RWPE2 (cell line): ENCODE measurements around the gene GNAQ.

Experiments
- ATAC-seq: fragments of 200-7000 bp; cut with Tn5 transposase; 3 replicates; pipeline ENCODE4 v1.9.1; 2021; ENCODE audit warnings: low read depth
- DNase-seq: peaks from one replicate; pipeline ENCODE4 v3.0.0-alpha.2; 2020; ENCODE audit warnings: low spot score
- H3K27ac ChIP-seq: fragments of 450-650 bp; 2 replicates; pipeline ENCODE4 v1.5.1; 2017; ENCODE audit warnings: mild to moderate bottlenecking; ENCODE audit not compliant: poor library complexity, severe bottlenecking
- H3K27me3 ChIP-seq: fragments of 250-450 bp; sonication (Bioruptor Pico); 2 replicates; pipeline ENCODE4 v1.5.1; 2021; ENCODE audit warnings: mild to moderate bottlenecking, moderate library complexity; ENCODE audit not compliant: insufficient read depth, poor library complexity, severe bottlenecking
- H3K36me3 ChIP-seq: fragments of 250-450 bp; sonication (Bioruptor Pico); 2 replicates; pipeline ENCODE4 v1.5.1; 2020; ENCODE audit warnings: low read depth, mild to moderate bottlenecking, moderate library complexity
- H3K4me1 ChIP-seq: fragments of 250-450 bp; sonication (Bioruptor Pico); 2 replicates; pipeline ENCODE4 v1.5.1; 2021; ENCODE audit warnings: mild to moderate bottlenecking, moderate library complexity; ENCODE audit not compliant: insufficient read depth, poor library complexity, severe bottlenecking
- H3K4me3 ChIP-seq: fragments of 250-450 bp; sonication (Bioruptor Pico); 2 replicates; pipeline ENCODE4 v1.5.1; 2021; ENCODE audit warnings: mild to moderate bottlenecking, moderate library complexity; ENCODE audit not compliant: severe bottlenecking
- H3K9me3 ChIP-seq: fragments of 250-450 bp; sonication (Bioruptor Pico); 2 replicates; pipeline ENCODE4 v1.5.1; 2021; ENCODE audit warnings: mild to moderate bottlenecking, moderate library complexity; ENCODE audit not compliant: severe bottlenecking
- TF ChIP-seq, protein P1 (sequence below): fragments of 450-650 bp; IDR thresholded peaks from one replicate; pipeline ENCODE4 v1.5.1; 2017; ENCODE audit warnings: mild to moderate bottlenecking, moderate library complexity; ENCODE audit not compliant: poor library complexity, severe bottlenecking

The GNAQ gene

DNA sequence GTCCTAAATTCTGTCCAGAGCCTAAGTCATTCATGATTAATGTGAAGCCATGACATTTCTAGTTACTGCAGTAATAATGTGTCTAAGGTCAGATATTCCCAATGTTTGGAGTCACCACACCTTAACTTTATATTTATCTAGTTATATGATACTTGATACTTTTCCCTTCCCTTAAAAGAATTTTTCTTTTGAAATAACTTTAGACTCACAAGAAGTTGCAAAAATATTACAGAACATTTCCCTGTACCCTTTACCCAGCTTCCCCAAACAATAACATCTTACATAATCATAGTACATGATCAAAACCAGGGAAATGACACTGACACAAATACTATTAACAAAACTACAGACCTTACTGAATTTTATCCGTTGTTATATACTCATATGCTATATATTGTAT lies 233.5 kb downstream of the GNAQ start:
- H3K36me3 ChIP-seq, result peaks cover 22% of the 10 kb centered on the region
- H3K27me3 ChIP-seq, result no peaks in the 10 kb centered on the region
- TF ChIP-seq, protein P1, sequence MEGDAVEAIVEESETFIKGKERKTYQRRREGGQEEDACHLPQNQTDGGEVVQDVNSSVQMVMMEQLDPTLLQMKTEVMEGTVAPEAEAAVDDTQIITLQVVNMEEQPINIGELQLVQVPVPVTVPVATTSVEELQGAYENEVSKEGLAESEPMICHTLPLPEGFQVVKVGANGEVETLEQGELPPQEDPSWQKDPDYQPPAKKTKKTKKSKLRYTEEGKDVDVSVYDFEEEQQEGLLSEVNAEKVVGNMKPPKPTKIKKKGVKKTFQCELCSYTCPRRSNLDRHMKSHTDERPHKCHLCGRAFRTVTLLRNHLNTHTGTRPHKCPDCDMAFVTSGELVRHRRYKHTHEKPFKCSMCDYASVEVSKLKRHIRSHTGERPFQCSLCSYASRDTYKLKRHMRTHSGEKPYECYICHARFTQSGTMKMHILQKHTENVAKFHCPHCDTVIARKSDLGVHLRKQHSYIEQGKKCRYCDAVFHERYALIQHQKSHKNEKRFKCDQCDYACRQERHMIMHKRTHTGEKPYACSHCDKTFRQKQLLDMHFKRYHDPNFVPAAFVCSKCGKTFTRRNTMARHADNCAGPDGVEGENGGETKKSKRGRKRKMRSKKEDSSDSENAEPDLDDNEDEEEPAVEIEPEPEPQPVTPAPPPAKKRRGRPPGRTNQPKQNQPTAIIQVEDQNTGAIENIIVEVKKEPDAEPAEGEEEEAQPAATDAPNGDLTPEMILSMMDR, result no peak
- H3K9me3 ChIP-seq, result no peaks in the 10 kb centered on the region
- DNase-seq (no peak), ATAC-seq (no peak)
- no peak overlapping the region for H3K4me3 ChIP-seq
- peaks cover 14% of the 10 kb centered on the region for H3K4me1 ChIP-seq
- no peak overlapping the region for H3K27ac ChIP-seq

GRCh38 chr9:77794985-77795384 lies 236.6 kb downstream of the GNAQ start:
- H3K4me3 ChIP-seq, result no peak overlapping the region
- no peak overlapping the region for H3K27ac ChIP-seq
- no peaks in the 10 kb centered on the region for H3K27me3 ChIP-seq
- peaks cover 14% of the 10 kb centered on the region for H3K4me1 ChIP-seq
- H3K9me3 ChIP-seq, result no peaks in the 10 kb centered on the region
- no peak for DNase-seq
- peaks cover 30% of the 10 kb centered on the region for H3K36me3 ChIP-seq
- ATAC-seq, result no peak
- TF ChIP-seq, protein P1, result no peak

GRCh38 chr9:77793849-77794248 lies 237.8 kb downstream of the GNAQ start:
- TF ChIP-seq, protein P1, result no peak

GRCh38 chr9:77789891-77790290 lies 241.7 kb downstream of the GNAQ start:
- TF ChIP-seq, protein P1, result no peak
- Histone ChIP-seq H3K4me3 (no peak overlapping the region), H3K27ac (no peak overlapping the region), H3K4me1 (peaks cover 14% of the 10 kb centered on the region), H3K27me3 (no peaks in the 10 kb centered on the region), H3K36me3 (peaks cover 22% of the 10 kb centered on the region), H3K9me3 (no peaks in the 10 kb centered on the region)
- no peak for ATAC-seq
- DNase-seq, result no peak

More at GRCh38 chr9:77793849-77794248, 237.8 kb downstream of the GNAQ start:
- Histone ChIP-seq H3K27me3 (no peaks in the 10 kb centered on the region), H3K4me3 (no peak overlapping the region), H3K36me3 (peaks cover 27% of the 10 kb centered on the region), H3K9me3 (no peaks in the 10 kb centered on the region), H3K4me1 (peaks cover 14% of the 10 kb centered on the region), H3K27ac (no peak overlapping the region)
- ATAC-seq, result peak; percentile 67
- DNase-seq, result no peak

DNA sequence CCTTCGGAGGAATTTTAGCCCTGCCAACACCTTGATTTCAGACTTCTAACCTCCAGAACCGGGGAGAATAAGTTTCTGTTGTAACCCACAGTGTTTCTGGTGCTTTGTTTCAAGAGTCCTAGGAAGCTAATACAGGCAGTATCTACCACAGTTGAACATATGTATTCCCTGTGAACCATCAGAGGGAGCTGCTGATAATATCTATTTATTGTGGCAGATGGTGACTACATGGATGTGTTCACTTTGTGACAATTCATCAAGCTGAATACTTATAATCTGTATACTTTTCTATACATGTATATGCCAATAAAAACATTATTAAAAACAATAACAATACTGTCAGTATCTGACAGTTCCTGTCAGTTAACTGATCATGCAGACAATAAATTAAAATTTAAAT lies 246.3 kb downstream of the GNAQ start:
- no peaks in the 10 kb centered on the region for H3K27me3 ChIP-seq
- ATAC-seq (no peak), DNase-seq (no peak)
- no peak overlapping the region for H3K27ac ChIP-seq
- no peak overlapping the region for H3K4me3 ChIP-seq
- H3K9me3 ChIP-seq, result no peaks in the 10 kb centered on the region
- H3K36me3 ChIP-seq, result no peaks in the 10 kb centered on the region; the same call in 1 of the 2 replicates
- TF ChIP-seq, protein P1, result no peak
- no peaks in the 10 kb centered on the region for H3K4me1 ChIP-seq
